MCF 10A (cell line): Measurements from ENCODE around the gene PNPLA7. TPM values are rescaled to one million over a fixed set of nuclear protein-coding genes. Genes with fewer than 3 reads are reported as not detected.

ENCODE experiments used
- BruUV-seq: library from RNA; stranded (reverse); fragments of 400-500 nt; replicated peaks from 2 replicates; lab custom pipeline; 2021; lab: Mats Ljungman, UMichigan
- CTCF ChIA-PET: fragments of 300-600 bp; sonication (Branson Sonifier 250); formaldehyde crosslinking; extraction: SDS; loops from one replicate; lab custom pipeline; 2021; ENCODE audit warnings: antibody characterized with exemption, inconsistent platforms; lab: Yijun Ruan, JAX
- POLR2A ChIA-PET: fragments of 300-600, 350-650 bp; sonication (Branson Sonifier 250); formaldehyde crosslinking; extraction: SDS; loops from one replicate; lab custom pipeline; 2020; ENCODE audit warnings: antibody characterized with exemption, inconsistent platforms; lab: Yijun Ruan, JAX
- DNase-seq: peaks from one replicate; pipeline ENCODE4 v3.0.0-alpha.2; 2018; ENCODE audit not compliant: unreplicated experiment
- H3K27ac Mint-ChIP-seq: one replicate; pipeline ENCODE4 v1.8.0; 2022; ENCODE audit warnings: mild to moderate bottlenecking, low read depth, mixed read lengths; ENCODE audit not compliant: unreplicated experiment
- H3K27me3 Mint-ChIP-seq: one replicate; pipeline ENCODE4 v1.8.0; 2022; ENCODE audit warnings: mixed read lengths; ENCODE audit not compliant: insufficient read depth, unreplicated experiment
- H3K36me3 Mint-ChIP-seq: one replicate; pipeline ENCODE4 v1.8.0; 2022; ENCODE audit warnings: mild to moderate bottlenecking, moderate library complexity, mixed read lengths; ENCODE audit not compliant: insufficient read depth, unreplicated experiment
- H3K4me1 Mint-ChIP-seq: one replicate; pipeline ENCODE4 v1.8.0; 2022; ENCODE audit warnings: mixed read lengths; ENCODE audit not compliant: insufficient read depth, unreplicated experiment
- H3K4me3 Mint-ChIP-seq: one replicate; pipeline ENCODE4 v1.8.0; 2022; ENCODE audit warnings: mild to moderate bottlenecking, moderate library complexity, mixed read lengths; ENCODE audit not compliant: unreplicated experiment
- H3K9me3 Mint-ChIP-seq: one replicate; pipeline ENCODE4 v1.8.0; 2022; ENCODE audit warnings: mixed read lengths; ENCODE audit not compliant: unreplicated experiment
- CTCF ChIP-seq: fragments of 200-600 bp; IDR thresholded peaks from one replicate; pipeline ENCODE4 v1.8.0; 2022; ENCODE audit warnings: antibody characterized with exemption, mild to moderate bottlenecking; ENCODE audit not compliant: unreplicated experiment
- intact Hi-C: fragments of 100-400 bp; cut with micrococcal nuclease; formaldehyde crosslinking; loops from 2 replicates; pipeline ENCODE4 v1.14.1; 2022
- total RNA-seq: library from RNA; stranded (reverse); gene quantifications from 2 replicates; pipeline ENCODE4 v1.2.3, GENCODE V29; 2022

The PNPLA7 gene
- total RNA-seq, 1 experiment from 2014 or later = 0.86 TPM

GRCh38 chr9:137437691-137438590 lies 112.3 kb downstream of the PNPLA7 start:
- no peak for DNase-seq
- BruUV-seq = no TSS peak
- Mint-ChIP-seq H3K4me1 (no peaks in the 10 kb centered on the region), H3K27ac (no peak overlapping the region), H3K27me3 (no peaks in the 10 kb centered on the region), H3K36me3 (peaks cover 8% of the 10 kb centered on the region), H3K4me3 (no peak overlapping the region), H3K9me3 (no peaks in the 10 kb centered on the region)
- intact Hi-C loops = no loop called here
- POLR2A ChIA-PET = interaction anchor here (1.2 to 3.9 kb wide), 2 partner anchors 13 to 15 kb away, joined by 6 to 12 read pairs; partner anchors contain the start of genes EXD3 and NOXA1
- no peak for TF ChIP-seq CTCF
- CTCF ChIA-PET = interaction anchor here (0.6 to 1.1 kb wide), 2 partner anchors 7 to 14 kb away, joined by 3 read pairs; no protein-coding TSS in a partner anchor

DNA sequence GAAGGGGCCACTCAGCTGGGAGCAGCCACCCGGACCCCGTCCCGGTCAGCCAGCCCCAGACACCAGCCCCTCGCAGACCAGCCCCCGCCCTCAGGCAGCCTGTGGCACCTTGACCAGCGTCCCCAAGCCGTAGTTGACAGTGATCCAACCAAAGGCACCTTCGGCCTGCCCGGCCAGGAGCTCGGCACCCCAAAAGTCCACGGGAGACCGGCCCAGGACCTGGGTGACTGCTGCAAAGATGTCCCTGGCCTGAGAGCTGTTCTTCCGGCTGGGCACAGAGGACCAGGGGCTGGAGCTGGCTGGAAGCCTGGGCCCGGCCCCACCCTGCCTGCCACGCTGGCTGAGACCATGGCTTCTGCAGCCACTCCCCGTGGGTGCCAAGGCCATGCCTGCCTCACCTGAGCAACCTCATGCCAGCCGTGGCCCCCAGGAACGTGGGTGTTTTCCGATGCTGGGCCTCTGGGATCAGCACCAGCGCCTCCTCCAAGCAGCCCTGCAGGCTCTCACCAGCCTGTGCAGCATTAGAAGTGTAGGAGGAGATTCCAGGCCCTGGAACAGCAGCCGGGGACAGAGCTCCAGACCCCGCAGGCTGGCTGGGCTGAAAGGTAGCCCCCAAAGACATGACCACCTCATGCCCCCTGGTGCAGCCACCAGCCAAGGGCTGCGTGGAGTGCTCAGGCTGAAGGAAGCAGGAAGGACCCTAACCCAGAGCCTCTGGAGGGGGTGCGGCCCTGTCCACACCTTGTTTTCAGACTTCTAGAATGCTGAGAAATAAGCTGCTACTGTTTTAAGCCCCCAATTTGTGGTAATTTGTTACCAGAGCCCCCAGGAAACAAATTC lies 113.2 kb downstream of the PNPLA7 start:
- H3K36me3 Mint-ChIP-seq = peaks cover 8% of the 10 kb centered on the region
- no TSS peak for BruUV-seq
- TF ChIP-seq CTCF = no peak
- no peak for DNase-seq
- H3K9me3 Mint-ChIP-seq = no peaks in the 10 kb centered on the region
- no peaks in the 10 kb centered on the region for H3K4me1 Mint-ChIP-seq
- POLR2A ChIA-PET = interaction anchor here (1.1 to 3.9 kb wide), 2 partner anchors 12 to 14 kb away, joined by 3 to 12 read pairs; partner anchors contain the start of genes EXD3 and NOXA1
- CTCF ChIA-PET = interaction anchor here (0.6 to 1.1 kb wide), 2 partner anchors 8 to 13 kb away, joined by 3 read pairs; no protein-coding TSS in a partner anchor
- intact Hi-C loops = no loop called here
- no peak overlapping the region for H3K27ac Mint-ChIP-seq
- no peaks in the 10 kb centered on the region for H3K27me3 Mint-ChIP-seq
- H3K4me3 Mint-ChIP-seq = no peak overlapping the region

DNA sequence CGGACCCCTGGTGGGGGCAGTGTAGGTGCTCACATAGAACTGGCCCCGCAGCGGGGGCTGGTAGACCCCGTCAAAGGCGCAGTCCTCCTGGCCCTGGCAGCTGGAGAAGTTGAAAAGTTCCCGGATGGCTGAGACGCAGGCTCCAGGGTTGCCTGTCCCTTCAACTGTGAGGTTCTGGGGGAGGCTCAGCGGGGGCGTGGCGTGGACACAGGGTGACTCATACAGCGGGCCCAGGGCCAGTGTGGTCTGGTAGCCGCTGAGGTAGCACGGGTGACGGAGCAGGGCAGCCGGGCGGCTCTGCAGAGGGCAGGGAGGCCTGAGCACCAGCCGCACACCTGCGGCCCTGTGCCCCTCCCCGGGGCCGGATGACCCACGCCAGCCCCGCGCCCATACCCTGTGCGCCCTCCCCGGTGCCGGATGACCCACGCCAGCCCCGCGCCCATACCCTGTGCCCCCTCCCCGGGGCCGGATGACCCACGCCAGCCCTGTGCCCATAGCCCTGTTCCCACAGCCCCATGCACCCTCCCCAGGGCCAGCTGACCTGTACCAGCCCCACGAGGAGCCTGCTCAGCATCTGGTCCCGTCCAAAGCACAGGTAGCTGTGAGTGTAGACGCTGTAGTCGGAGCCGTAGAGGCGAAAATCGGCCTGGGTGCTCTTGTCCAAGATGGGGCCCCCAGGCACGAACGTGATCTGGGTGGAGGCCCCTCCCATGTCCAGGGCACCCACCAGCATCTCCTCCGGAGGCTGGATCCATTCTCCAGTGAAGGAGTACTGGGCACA lies 114.0 kb downstream of the PNPLA7 start:
- CTCF ChIA-PET = no interaction called here
- POLR2A ChIA-PET = interaction anchor here (1.1 to 3.9 kb wide), 2 partner anchors 11 to 13 kb away, joined by 3 to 12 read pairs; partner anchors contain the start of genes EXD3 and NOXA1
- no peak overlapping the region for H3K4me3 Mint-ChIP-seq
- H3K27ac Mint-ChIP-seq = no peak overlapping the region
- peaks cover 8% of the 10 kb centered on the region for H3K36me3 Mint-ChIP-seq
- intact Hi-C loops = no loop called here
- H3K9me3 Mint-ChIP-seq = no peaks in the 10 kb centered on the region
- no peaks in the 10 kb centered on the region for H3K27me3 Mint-ChIP-seq
- peak; percentile 91 for DNase-seq
- H3K4me1 Mint-ChIP-seq = no peaks in the 10 kb centered on the region
- TF ChIP-seq CTCF = no peak
- BruUV-seq = no TSS peak
